Astrocyte (in vitro differentiated cells and primary cell): ENCODE measurements around the gene KRTAP2-4. TPM values are rescaled to one million over a fixed set of nuclear protein-coding genes. Genes with fewer than 3 reads are reported as not detected.
"Not testable (repeated sequence)": the region's sequence is repeated elsewhere in the genome, so short reads cannot be mapped to it uniquely, and the experiment has no call there.

Source experiments
- DNase-seq: peaks from one replicate; pipeline ENCODE4 v3.0.0-alpha.2; 2010; ENCODE audit warnings: low read depth
- FAIRE-seq: peaks from 2 replicates; lab custom pipeline; 2011; peaks lifted over from hg19 to GRCh38; lab: Jason Lieb, UNC
- H2AFZ ChIP-seq: 2 replicates; pipeline ENCODE4 v1.6.0; 2012; ENCODE audit warnings: low read depth, low read length, inconsistent platforms
- H3K27ac ChIP-seq: 2 replicates; pipeline ENCODE4 v1.5.1; 2011; ENCODE audit warnings: low read depth, low read length, inconsistent platforms
- H3K27me3 ChIP-seq: 2 replicates; pipeline ENCODE4 v1.6.0; 2011; ENCODE audit warnings: low read length, inconsistent platforms; ENCODE audit not compliant: insufficient read depth
- H3K36me3 ChIP-seq: 2 replicates; pipeline ENCODE4 v1.5.1; 2011; ENCODE audit warnings: low read length, inconsistent platforms; ENCODE audit not compliant: insufficient read depth
- H3K4me1 ChIP-seq: 2 replicates; pipeline ENCODE4 v1.5.1; 2011; ENCODE audit warnings: low read length, inconsistent platforms; ENCODE audit not compliant: insufficient read depth
- H3K4me2 ChIP-seq: 2 replicates; pipeline ENCODE4 v1.6.0; 2012; ENCODE audit warnings: low read length, inconsistent platforms
- H3K4me3 ChIP-seq: 2 replicates; pipeline ENCODE4 v1.5.1; 2011; ENCODE audit warnings: low read depth, mild to moderate bottlenecking, low read length, inconsistent platforms; ENCODE audit not compliant: insufficient read depth
- H3K79me2 ChIP-seq: 2 replicates; pipeline ENCODE4 v1.6.0; 2012; ENCODE audit warnings: mild to moderate bottlenecking, low read length, inconsistent platforms; ENCODE audit not compliant: insufficient read depth
- H3K9ac ChIP-seq: 2 replicates; pipeline ENCODE4 v1.6.0; 2012; ENCODE audit warnings: mild to moderate bottlenecking, low read length, inconsistent platforms
- H3K9me3 ChIP-seq: 2 replicates; pipeline ENCODE4 v1.5.1; 2012; ENCODE audit warnings: low read depth, mild to moderate bottlenecking, low read length, inconsistent platforms; ENCODE audit not compliant: insufficient read depth
- H4K20me1 ChIP-seq: 2 replicates; pipeline ENCODE4 v1.6.0; 2012; ENCODE audit warnings: low read length, inconsistent platforms; ENCODE audit not compliant: insufficient read depth
- H3K27ac Mint-ChIP-seq: one replicate; pipeline ENCODE4 v1.8.0; 2021; ENCODE audit warnings: mild to moderate bottlenecking, mixed read lengths; ENCODE audit not compliant: unreplicated experiment
- H3K27me3 Mint-ChIP-seq: one replicate; pipeline ENCODE4 v1.8.0; 2021; ENCODE audit warnings: low read depth, mixed read lengths; ENCODE audit not compliant: unreplicated experiment
- H3K36me3 Mint-ChIP-seq: one replicate; pipeline ENCODE4 v1.8.0; 2021; ENCODE audit warnings: low read depth, mixed read lengths; ENCODE audit not compliant: unreplicated experiment
- H3K4me1 Mint-ChIP-seq: one replicate; pipeline ENCODE4 v1.8.0; 2021; ENCODE audit warnings: low read depth, mixed read lengths; ENCODE audit not compliant: unreplicated experiment
- H3K4me3 Mint-ChIP-seq: one replicate; pipeline ENCODE4 v1.8.0; 2021; ENCODE audit warnings: mild to moderate bottlenecking, moderate library complexity, mixed read lengths; ENCODE audit not compliant: unreplicated experiment
- H3K9me3 Mint-ChIP-seq: one replicate; pipeline ENCODE4 v1.8.0; 2021; ENCODE audit warnings: mild to moderate bottlenecking, mixed read lengths; ENCODE audit not compliant: unreplicated experiment
- CTCF ChIP-seq: IDR thresholded peaks from 2 replicates; pipeline ENCODE4 v1.5.1; 2011; ENCODE audit warnings: low read depth, mild to moderate bottlenecking, inconsistent platforms, low read length, moderate library complexity; ENCODE audit not compliant: insufficient read depth
- EZH2 ChIP-seq: IDR thresholded peaks from 2 replicates; pipeline ENCODE4 v1.6.1; 2012; ENCODE audit warnings: mild to moderate bottlenecking, low read length, inconsistent platforms; ENCODE audit not compliant: insufficient read depth
- total RNA-seq: library from RNA; stranded (reverse); gene quantifications from 2 replicates; pipeline ENCODE4 v1.2.1, GENCODE V29; 2021

Gene KRTAP2-4
- total RNA-seq, 1 donor from 2014 or later, result not detected

DNA sequence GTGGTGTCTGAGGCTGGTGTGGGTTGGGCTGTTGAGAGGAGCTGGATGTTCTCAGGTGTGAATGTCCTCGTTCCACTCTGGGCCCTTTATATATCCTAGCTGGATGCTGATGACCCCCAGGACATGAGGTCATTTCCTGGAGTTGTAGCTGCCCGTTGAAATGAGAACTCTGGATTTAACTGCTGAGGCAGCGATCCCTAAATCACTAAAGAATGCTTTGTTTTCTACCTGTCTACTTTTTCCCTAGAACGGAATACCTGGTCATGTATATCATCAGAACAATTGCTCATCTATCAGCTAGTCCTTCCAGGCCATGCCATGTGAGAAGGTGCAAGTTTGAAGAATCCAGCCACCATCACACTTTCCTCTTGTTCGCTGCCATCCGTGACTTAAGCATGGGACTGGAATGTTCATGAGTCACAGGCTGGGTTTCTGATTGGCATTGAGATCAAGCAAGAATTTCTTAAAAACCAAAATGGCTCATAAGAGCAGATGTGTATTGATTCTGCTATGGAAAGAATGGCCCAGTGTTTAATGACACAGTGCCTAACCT is 5.6 kb downstream of the KRTAP2-4 start, which contains the start of gene KRTAP2-3:
KRTAP2-3 (minus strand) TSS at position 63 of the 553 bp plus-strand sequence. CDS start 64 bp downstream, outside the sequence.
- H3K4me3 Mint-ChIP-seq, result peak within 1 kb of the TSS; percentile 62
- no peaks in the 10 kb centered on the region for H3K36me3 Mint-ChIP-seq
- peak within 1 kb of the TSS; percentile 62 for H3K4me2 ChIP-seq
- H3K36me3 ChIP-seq, result no peaks in the 10 kb centered on the region
- H3K27me3 ChIP-seq, result no peaks in the 10 kb centered on the region
- H3K4me3 ChIP-seq, result no peak within 1 kb of the TSS
- no peaks in the 10 kb centered on the region for H3K9me3 ChIP-seq
- peak within 1 kb of the TSS; percentile 98 for H3K27ac Mint-ChIP-seq
- FAIRE-seq (peak; percentile 99), DNase-seq (peak; percentile 99)
- H4K20me1 ChIP-seq, result no peaks in the 10 kb centered on the region
- H3K27me3 Mint-ChIP-seq, result no peaks in the 10 kb centered on the region
- no peak for TF ChIP-seq CTCF
- TF ChIP-seq EZH2, result no peak
- H3K4me1 Mint-ChIP-seq, result peaks cover 46% of the 10 kb centered on the region
- no peak within 1 kb of the TSS for H2AFZ ChIP-seq
- peaks cover 2% of the 10 kb centered on the region for H3K9me3 Mint-ChIP-seq
- H3K27ac ChIP-seq, result peak within 1 kb of the TSS; percentile 96
- peak within 1 kb of the TSS; percentile 69 for H3K9ac ChIP-seq
- H3K79me2 ChIP-seq, result no peaks in the 10 kb centered on the region
- H3K4me1 ChIP-seq, result peaks cover 45% of the 10 kb centered on the region

DNA sequence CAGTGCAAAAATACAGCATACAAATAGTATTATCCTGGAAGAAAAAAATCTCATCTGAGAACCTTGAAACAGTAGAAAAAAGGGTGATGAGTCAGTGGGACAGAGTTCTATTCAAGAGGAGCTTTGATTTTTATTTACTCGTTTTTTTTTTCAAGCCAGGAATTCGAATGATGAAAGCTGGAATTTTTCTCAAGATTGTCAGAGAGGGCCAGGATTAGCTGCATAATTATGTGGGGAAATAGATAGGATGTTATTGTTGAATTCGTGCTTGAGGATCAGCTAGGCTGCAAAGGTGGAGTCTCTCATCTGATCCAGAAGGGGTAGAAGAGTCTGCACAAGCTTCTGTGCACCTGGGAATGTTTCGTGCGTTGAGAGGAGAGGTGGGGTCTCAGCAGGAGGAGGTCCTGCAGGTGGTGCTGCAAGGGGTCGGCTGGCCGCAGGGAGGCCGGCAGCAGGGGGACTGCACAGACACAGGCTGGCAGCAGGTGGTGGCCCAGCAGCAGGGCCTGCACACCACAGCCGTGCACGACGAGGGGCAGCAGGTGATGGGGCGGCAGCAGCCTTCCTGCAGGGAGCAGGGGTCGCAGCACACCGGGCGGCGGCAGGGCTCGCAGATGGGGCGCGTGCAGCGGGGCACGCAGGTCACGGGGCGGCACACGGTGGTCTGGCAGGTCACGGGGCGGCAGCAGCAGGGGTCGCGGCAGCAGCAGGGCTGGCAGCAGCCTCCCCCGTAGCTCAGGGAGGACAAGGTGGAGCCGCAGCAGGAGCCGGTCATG is 6.2 kb downstream of the KRTAP2-4 start:
- not testable (repeated sequence) for H3K27me3 Mint-ChIP-seq, H4K20me1 ChIP-seq, H3K36me3 ChIP-seq, H3K79me2 ChIP-seq, H3K36me3 Mint-ChIP-seq, H3K9me3 ChIP-seq, H3K9me3 Mint-ChIP-seq, H3K27me3 ChIP-seq, H2AFZ ChIP-seq, H3K4me3 ChIP-seq
- Histone ChIP-seq H3K9ac (peak overlapping the region; percentile 56), H3K27ac (peak overlapping the region; percentile 96), H3K4me2 (peak overlapping the region; percentile 62), H3K4me1 (peaks cover 45% of the 10 kb centered on the region)
- Mint-ChIP-seq H3K4me1 (peaks cover 42% of the 10 kb centered on the region), H3K4me3 (peak overlapping the region; percentile 51), H3K27ac (peak overlapping the region; percentile 98)
- FAIRE-seq, result peak; percentile 88
- DNase-seq, result peak; percentile 89

DNA sequence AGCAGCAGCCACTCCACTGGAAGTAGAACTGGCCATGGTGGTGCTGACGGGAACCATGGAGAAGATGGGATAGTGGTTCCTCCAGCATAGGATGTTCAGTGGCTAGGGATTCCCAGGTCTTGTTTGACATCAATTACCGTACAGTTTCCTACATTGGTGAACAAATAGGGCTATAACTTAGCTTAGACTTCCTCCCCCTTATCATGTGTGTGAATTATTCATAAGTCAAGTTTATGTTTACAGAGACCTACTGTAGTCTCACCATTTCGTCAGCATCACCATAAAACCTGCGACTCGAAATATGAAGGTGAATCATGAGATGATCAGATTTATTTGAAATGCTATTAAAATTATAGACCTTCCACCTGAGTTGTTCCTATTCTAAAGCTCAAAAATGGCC is 6.9 kb downstream of the KRTAP2-4 start:
- H3K36me3 ChIP-seq, result no peaks in the 10 kb centered on the region
- H3K27ac Mint-ChIP-seq, result peak overlapping the region; percentile 98
- H3K27ac ChIP-seq, result peak overlapping the region; percentile 94
- H3K4me1 ChIP-seq, result peaks cover 44% of the 10 kb centered on the region
- peak overlapping the region; percentile 33 for H2AFZ ChIP-seq
- no peaks in the 10 kb centered on the region for H3K27me3 Mint-ChIP-seq
- H4K20me1 ChIP-seq, result no peaks in the 10 kb centered on the region
- peaks cover 2% of the 10 kb centered on the region for H3K9me3 Mint-ChIP-seq
- H3K4me2 ChIP-seq, result peak overlapping the region; percentile 62
- no peak for FAIRE-seq
- peak overlapping the region; percentile 43 for H3K9ac ChIP-seq
- DNase-seq, result peak; percentile 19
- peaks cover 42% of the 10 kb centered on the region for H3K4me1 Mint-ChIP-seq
- H3K79me2 ChIP-seq, result no peaks in the 10 kb centered on the region
- no peaks in the 10 kb centered on the region for H3K9me3 ChIP-seq
- no peak overlapping the region for H3K4me3 Mint-ChIP-seq
- H3K27me3 ChIP-seq, result no peaks in the 10 kb centered on the region
- TF ChIP-seq EZH2 (no peak), CTCF (no peak)
- H3K4me3 ChIP-seq, result no peak overlapping the region
- H3K36me3 Mint-ChIP-seq, result no peaks in the 10 kb centered on the region
